OCI-LY3 (cell line): Measurements from ENCODE around the gene KLHL29.

Experiments
- EZH2phosphoT487 ChIP-seq: fragments of 200-600 bp; shearing (Covaris generic); IDR thresholded peaks from 2 replicates; pipeline ENCODE4 v1.6.1; 2018; ENCODE audit warnings: antibody characterized with exemption, mixed run types, low read depth
- TF ChIP-seq, protein P1 (sequence below): fragments of 200-600, 300-600 bp; sonication (generic); IDR thresholded peaks from 2 replicates; pipeline ENCODE4 v1.5.1; 2014; ENCODE audit warnings: antibody characterized with exemption, low read length, low read depth

DNA sequence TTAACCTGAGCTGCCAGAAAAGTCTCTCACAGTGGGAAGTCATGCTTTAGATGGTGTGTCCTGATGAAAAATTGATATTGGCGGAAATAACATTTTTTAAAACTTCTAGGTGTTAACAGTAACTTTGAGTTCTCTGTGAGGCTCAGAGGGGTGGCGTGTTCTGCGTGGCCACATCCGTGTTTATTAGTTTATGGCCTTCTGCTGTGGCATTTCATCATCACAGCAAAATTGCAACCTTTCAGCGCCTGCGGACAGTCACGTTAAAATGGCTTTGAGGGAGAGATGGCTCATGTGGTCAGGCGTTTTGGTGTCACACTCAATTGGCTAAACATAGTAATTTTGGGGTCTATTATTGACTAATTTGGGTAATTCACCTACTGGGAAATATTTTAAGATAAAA lies 42.4 kb downstream of the KLHL29 start:
- TF ChIP-seq, protein P1, sequence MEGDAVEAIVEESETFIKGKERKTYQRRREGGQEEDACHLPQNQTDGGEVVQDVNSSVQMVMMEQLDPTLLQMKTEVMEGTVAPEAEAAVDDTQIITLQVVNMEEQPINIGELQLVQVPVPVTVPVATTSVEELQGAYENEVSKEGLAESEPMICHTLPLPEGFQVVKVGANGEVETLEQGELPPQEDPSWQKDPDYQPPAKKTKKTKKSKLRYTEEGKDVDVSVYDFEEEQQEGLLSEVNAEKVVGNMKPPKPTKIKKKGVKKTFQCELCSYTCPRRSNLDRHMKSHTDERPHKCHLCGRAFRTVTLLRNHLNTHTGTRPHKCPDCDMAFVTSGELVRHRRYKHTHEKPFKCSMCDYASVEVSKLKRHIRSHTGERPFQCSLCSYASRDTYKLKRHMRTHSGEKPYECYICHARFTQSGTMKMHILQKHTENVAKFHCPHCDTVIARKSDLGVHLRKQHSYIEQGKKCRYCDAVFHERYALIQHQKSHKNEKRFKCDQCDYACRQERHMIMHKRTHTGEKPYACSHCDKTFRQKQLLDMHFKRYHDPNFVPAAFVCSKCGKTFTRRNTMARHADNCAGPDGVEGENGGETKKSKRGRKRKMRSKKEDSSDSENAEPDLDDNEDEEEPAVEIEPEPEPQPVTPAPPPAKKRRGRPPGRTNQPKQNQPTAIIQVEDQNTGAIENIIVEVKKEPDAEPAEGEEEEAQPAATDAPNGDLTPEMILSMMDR = no peak
- no peak for TF ChIP-seq EZH2phosphoT487
